Renal cortex interstitium (tissue), 11 donors: ENCODE measurements around the gene MRPS14. TPM values are rescaled to one million over a fixed set of nuclear protein-coding genes. Genes with fewer than 3 reads are reported as not detected.

Experiments
- DNase-seq, 11 donors: peaks; one replicate each; pipeline ENCODE4 v3.0.0-alpha.2; 2013; ENCODE audit warnings: low read depth in 9 of 11, low spot score in 4 of 11; ENCODE audit errors: extremely low read depth in 1 of 11
- polyA plus RNA-seq, 3 donors: library from polyadenylated mRNA; unstranded; fragments of 120-200 nt; gene quantifications; one replicate each; pipeline ENCODE4 v1.2.1, GENCODE V29; 2013; ENCODE audit not compliant: insufficient read length in 3 of 3

MRPS14 gene
- polyA plus RNA-seq, 3 donors, result 44.8 to 52.0 (median 47.5) TPM

DNA sequence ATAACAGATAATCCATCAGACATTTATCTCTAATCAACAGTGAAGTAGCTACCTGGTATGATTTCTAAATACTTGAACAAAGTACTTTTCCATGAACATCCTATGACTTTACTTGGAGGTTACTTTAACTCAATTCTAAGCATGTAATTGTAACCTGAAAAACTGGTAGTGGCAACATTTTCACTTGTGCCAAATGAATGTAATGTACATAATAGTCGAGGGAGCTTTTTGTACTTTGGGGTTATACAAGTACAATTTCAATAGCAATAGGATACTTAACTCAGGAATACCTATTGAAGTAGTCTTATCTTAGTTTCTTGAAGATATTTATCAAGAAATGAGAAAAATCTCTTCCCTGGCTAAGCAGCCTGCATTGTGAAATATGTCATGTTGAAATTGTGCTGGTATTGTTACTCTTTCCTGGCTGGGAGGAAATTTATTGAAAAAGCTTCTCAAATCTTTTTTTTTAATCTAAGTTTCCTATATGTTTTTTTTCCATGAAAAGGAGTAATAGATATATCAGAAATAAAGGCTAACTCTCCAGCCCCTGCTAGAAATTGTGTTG is 57.1 kb downstream of the MRPS14 start:
- DNase-seq, result peak in 1 of 11 donors; percentile 43

DNA sequence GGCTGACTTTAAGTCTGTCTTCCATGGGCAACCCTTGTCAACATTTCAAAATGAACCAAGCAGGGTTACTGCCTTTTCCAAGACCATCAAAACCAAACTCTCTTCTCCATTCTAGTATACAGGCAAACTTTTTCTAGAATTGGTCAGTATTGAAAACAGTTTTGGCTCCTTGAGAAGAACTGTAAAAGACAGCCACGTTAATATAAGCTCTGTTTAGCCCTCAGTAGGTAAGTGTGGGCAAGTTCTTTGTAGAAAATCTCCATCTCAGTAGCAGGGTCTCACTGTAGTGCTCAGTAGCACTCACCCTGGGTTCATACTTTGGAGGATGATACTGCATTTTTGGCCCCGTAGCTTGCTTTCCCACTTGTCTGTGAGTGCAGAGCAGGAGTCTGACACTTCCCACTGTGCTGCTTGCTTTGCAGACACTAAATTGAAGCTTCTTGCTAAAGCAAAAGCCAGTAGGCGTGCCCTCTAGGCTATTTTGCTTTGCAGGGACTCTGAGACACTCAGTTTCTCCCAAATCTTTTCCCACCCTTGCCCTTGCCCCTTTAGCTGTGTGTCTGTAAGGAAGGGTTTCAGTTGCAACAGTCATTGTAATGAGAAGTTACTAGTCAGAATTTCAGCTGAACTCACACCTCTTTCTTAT is 57.7 kb downstream of the MRPS14 start:
- no peak for DNase-seq

DNA sequence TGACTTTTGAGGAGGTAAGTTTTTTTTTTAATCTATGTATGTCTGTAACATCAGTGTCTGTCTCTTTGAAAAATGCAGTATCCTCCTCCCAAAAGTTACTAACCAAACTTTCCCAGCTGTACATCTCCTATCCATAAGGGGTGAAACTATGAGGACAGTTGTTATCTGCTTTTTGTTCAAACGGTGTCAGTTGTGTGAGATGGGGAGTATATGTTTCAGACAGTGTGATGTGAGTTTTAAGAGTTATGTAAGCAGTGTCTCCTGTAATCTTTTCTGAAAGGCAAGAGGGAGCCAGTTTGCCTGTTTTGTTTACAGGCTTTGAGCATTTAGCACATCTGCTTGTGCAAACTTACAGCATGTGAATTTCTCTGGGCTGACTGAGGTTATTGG is 58.3 kb downstream of the MRPS14 start:
- no peak for DNase-seq

DNA sequence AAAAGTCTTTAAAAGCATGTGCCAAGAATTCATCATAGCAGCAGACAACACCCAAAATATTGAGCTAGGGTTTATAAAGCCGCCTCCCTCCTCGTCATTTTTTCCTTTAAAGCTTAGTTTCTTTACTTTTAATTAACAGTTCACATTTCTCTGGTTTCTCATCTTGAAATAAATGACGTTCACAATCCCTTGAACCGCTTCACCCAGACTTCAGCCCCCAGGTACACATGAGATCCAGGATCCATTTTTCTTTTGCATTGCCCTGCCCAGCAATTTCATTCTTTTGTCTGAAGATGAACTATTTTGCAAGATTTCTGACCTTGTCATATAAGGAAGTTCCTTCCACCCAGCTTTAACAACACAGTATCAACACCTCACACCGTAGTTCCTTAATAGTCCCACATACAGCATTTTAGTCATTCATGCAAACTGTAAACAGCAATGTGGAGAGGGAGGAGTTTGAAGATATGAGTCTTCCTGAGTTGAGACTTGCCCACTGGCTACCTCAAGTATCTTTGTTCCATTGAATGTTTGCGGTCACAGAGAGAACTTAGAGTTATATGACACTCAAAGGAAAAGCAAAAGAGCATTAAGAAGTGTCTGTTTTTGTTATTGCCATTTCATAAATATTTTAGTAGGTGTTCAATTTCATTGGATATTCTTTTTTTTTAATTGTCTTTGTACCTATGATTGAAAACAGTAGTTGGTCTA is 58.8 kb downstream of the MRPS14 start:
- DNase-seq, result no peak

DNA sequence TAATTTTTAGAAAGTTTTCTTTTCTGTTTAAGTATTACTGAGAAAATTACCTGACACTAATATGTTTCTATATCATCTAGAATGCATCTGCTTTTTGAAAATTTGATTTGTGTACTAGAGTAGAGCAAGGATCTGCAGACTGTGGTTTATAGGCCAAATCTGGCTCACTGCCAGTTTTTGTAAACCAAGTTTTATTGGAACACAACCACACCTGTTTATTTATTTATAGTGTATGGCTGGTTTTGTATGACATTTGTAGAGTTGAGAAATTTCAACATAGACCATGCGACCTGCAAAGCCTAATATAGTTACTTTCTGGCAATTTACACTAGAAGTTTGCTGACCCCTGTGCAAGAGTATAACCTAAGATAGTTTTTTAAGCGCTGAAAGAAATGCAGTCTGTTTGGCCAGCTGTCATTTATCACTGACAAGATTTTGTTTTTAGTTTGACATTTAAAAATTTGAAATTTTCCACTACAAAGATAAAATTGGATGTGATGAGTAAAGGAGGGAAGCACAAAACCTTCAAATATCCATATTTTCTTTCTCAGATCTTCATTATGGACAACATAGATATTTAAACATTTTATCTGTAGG is 59.6 kb downstream of the MRPS14 start:
- no peak for DNase-seq

Other genes starting within 250 kb of the MRPS14 start
- 100 to 1,000 TPM; 106 to 152 (median 144) TPM for gene CACYBP, start 23.5 kb downstream of the MRPS14 start, polyA plus RNA-seq
- gene TNN, start 44.4 kb upstream of the MRPS14 start, polyA plus RNA-seq, result 1 to 10 TPM; 2.3 to 3.3 (median 2.5) TPM
- 10 to 100 TPM; 12.4 to 15.7 (median 13.0) TPM for gene KIAA0040, start 169.4 kb upstream of the MRPS14 start, polyA plus RNA-seq